IPS-20b (cell line): ENCODE results near the gene DAPK1.

Experiments
- H3K27ac ChIP-seq: one replicate; pipeline ENCODE4 v1.5.1; 2013; ENCODE audit warnings: low read length
- H3K27me3 ChIP-seq: 2 replicates; pipeline ENCODE4 v1.6.1; 2013; ENCODE audit warnings: mild to moderate bottlenecking, low read length, inconsistent platforms; ENCODE audit not compliant: insufficient read depth
- H3K36me3 ChIP-seq: 2 replicates; pipeline ENCODE4 v1.6.1; 2013; ENCODE audit warnings: low read depth, mild to moderate bottlenecking, inconsistent platforms, low read length, moderate library complexity; ENCODE audit not compliant: insufficient read depth
- H3K4me1 ChIP-seq: 2 replicates; pipeline ENCODE4 v1.6.1; 2013; ENCODE audit warnings: mild to moderate bottlenecking, control low read depth, inconsistent platforms, low read length, moderate library complexity; ENCODE audit not compliant: insufficient read depth
- H3K4me3 ChIP-seq: 2 replicates; pipeline ENCODE4 v1.5.1; 2013; ENCODE audit warnings: mild to moderate bottlenecking, low read length, inconsistent platforms
- H3K9ac ChIP-seq: 2 replicates; pipeline ENCODE4 v1.6.1; 2013; ENCODE audit warnings: low read depth, mild to moderate bottlenecking, inconsistent platforms, low read length, moderate library complexity
- H3K9me3 ChIP-seq: 2 replicates; pipeline ENCODE4 v1.6.1; 2013; ENCODE audit warnings: mild to moderate bottlenecking, low read depth, low read length, inconsistent platforms; ENCODE audit not compliant: insufficient read depth

DAPK1 gene

GRCh38 chr9:87708986-87709728, 211.5 kb downstream of the DAPK1 start:
- H3K9ac ChIP-seq, result no peak overlapping the region
- peaks cover 46% of the 10 kb centered on the region for H3K36me3 ChIP-seq
- H3K4me1 ChIP-seq, result no peaks in the 10 kb centered on the region
- H3K27ac ChIP-seq, result no peak overlapping the region
- H3K4me3 ChIP-seq, result no peak overlapping the region
- no peaks in the 10 kb centered on the region for H3K27me3 ChIP-seq
- no peaks in the 10 kb centered on the region for H3K9me3 ChIP-seq

- Histone ChIP-seq H3K9ac (no peak overlapping the region), H3K36me3 (peaks cover 38% of the 10 kb centered on the region), H3K4me3 (no peak overlapping the region), H3K4me1 (no peaks in the 10 kb centered on the region), H3K27me3 (no peaks in the 10 kb centered on the region), H3K27ac (no peak overlapping the region), H3K9me3 (no peaks in the 10 kb centered on the region)
Measured at GRCh38 chr9:87710443-87710842, 212.8 kb downstream of the DAPK1 start.

- Histone ChIP-seq H3K9ac (no peak overlapping the region), H3K36me3 (peaks cover 22% of the 10 kb centered on the region), H3K27ac (no peak overlapping the region), H3K27me3 (no peaks in the 10 kb centered on the region), H3K4me1 (no peaks in the 10 kb centered on the region), H3K4me3 (no peak overlapping the region), H3K9me3 (no peaks in the 10 kb centered on the region)
Measured at GRCh38 chr9:87711857-87712800, 214.5 kb downstream of the DAPK1 start.

- H3K27me3 ChIP-seq, result no peaks in the 10 kb centered on the region
- no peaks in the 10 kb centered on the region for H3K4me1 ChIP-seq
- no peak overlapping the region for H3K9ac ChIP-seq
- H3K36me3 ChIP-seq, result peaks cover 14% of the 10 kb centered on the region
- H3K4me3 ChIP-seq, result no peak overlapping the region
- no peaks in the 10 kb centered on the region for H3K9me3 ChIP-seq
- H3K27ac ChIP-seq, result no peak overlapping the region
Measured at GRCh38 chr9:87712801-87713277, 215.2 kb downstream of the DAPK1 start.

GRCh38 chr9:87713278-87713987, 215.8 kb downstream of the DAPK1 start:
- no peak overlapping the region for H3K4me3 ChIP-seq
- H3K9ac ChIP-seq, result no peak overlapping the region

GRCh38 chr9:87713988-87714330, 216.3 kb downstream of the DAPK1 start:
- H3K9ac ChIP-seq, result no peak overlapping the region
- H3K36me3 ChIP-seq, result peaks cover 4% of the 10 kb centered on the region
- no peaks in the 10 kb centered on the region for H3K27me3 ChIP-seq
- H3K4me1 ChIP-seq, result no peaks in the 10 kb centered on the region
- no peaks in the 10 kb centered on the region for H3K9me3 ChIP-seq
- H3K4me3 ChIP-seq, result no peak overlapping the region
- no peak overlapping the region for H3K27ac ChIP-seq

More at GRCh38 chr9:87713278-87713987, 215.8 kb downstream of the DAPK1 start:
- Histone ChIP-seq H3K9me3 (no peaks in the 10 kb centered on the region), H3K27ac (no peak overlapping the region), H3K36me3 (peaks cover 10% of the 10 kb centered on the region), H3K4me1 (no peaks in the 10 kb centered on the region), H3K27me3 (no peaks in the 10 kb centered on the region)

GRCh38 chr9:87714819-87715218, 217.2 kb downstream of the DAPK1 start:
- 0 out of 2 replicates have a peak, but pooled peaks cover 2% of the 10 kb centered on the region for H3K27me3 ChIP-seq
- no peak overlapping the region for H3K9ac ChIP-seq
- H3K4me3 ChIP-seq, result no peak overlapping the region
- H3K4me1 ChIP-seq, result no peaks in the 10 kb centered on the region
- H3K27ac ChIP-seq, result no peak overlapping the region
- no peaks in the 10 kb centered on the region for H3K36me3 ChIP-seq
- no peaks in the 10 kb centered on the region for H3K9me3 ChIP-seq

GRCh38 chr9:87716141-87716540, 218.5 kb downstream of the DAPK1 start:
- Histone ChIP-seq H3K27ac (no peak overlapping the region), H3K9ac (no peak overlapping the region), H3K36me3 (no peaks in the 10 kb centered on the region), H3K4me3 (no peak overlapping the region), H3K9me3 (no peaks in the 10 kb centered on the region), H3K27me3 (peaks cover 7% of the 10 kb centered on the region; the same call in 1 of the 2 replicates), H3K4me1 (no peaks in the 10 kb centered on the region)

GRCh38 chr9:87717456-87717855, 219.8 kb downstream of the DAPK1 start:
- no peaks in the 10 kb centered on the region for H3K9me3 ChIP-seq
- no peaks in the 10 kb centered on the region for H3K4me1 ChIP-seq
- peaks cover 14% of the 10 kb centered on the region; the same call in 1 of the 2 replicates for H3K27me3 ChIP-seq
- no peaks in the 10 kb centered on the region for H3K36me3 ChIP-seq
- H3K4me3 ChIP-seq, result no peak overlapping the region
- H3K27ac ChIP-seq, result no peak overlapping the region
- no peak overlapping the region for H3K9ac ChIP-seq

GRCh38 chr9:87718231-87718630, 220.6 kb downstream of the DAPK1 start:
- Histone ChIP-seq H3K9me3 (no peaks in the 10 kb centered on the region), H3K4me3 (no peak overlapping the region), H3K27ac (no peak overlapping the region), H3K27me3 (peaks cover 14% of the 10 kb centered on the region; the same call in 1 of the 2 replicates), H3K36me3 (no peaks in the 10 kb centered on the region), H3K4me1 (no peaks in the 10 kb centered on the region), H3K9ac (no peak overlapping the region)

GRCh38 chr9:87718852-87719612, 221.4 kb downstream of the DAPK1 start:
- Histone ChIP-seq H3K27ac (no peak overlapping the region), H3K4me3 (no peak overlapping the region), H3K9me3 (no peaks in the 10 kb centered on the region), H3K27me3 (peaks cover 14% of the 10 kb centered on the region; the same call in 1 of the 2 replicates), H3K4me1 (no peaks in the 10 kb centered on the region), H3K36me3 (no peaks in the 10 kb centered on the region), H3K9ac (no peak overlapping the region)
